GM19395 (cell line): ENCODE measurements around the gene FIBP.

Source experiments
- ATAC-seq: cut with Tn5 transposase; IDR thresholded peaks from one replicate; pipeline ENCODE4 v1.9.1; 2021; ENCODE audit warnings: mild to moderate bottlenecking, moderate library complexity; ENCODE audit not compliant: unreplicated experiment

FIBP gene

DNA sequence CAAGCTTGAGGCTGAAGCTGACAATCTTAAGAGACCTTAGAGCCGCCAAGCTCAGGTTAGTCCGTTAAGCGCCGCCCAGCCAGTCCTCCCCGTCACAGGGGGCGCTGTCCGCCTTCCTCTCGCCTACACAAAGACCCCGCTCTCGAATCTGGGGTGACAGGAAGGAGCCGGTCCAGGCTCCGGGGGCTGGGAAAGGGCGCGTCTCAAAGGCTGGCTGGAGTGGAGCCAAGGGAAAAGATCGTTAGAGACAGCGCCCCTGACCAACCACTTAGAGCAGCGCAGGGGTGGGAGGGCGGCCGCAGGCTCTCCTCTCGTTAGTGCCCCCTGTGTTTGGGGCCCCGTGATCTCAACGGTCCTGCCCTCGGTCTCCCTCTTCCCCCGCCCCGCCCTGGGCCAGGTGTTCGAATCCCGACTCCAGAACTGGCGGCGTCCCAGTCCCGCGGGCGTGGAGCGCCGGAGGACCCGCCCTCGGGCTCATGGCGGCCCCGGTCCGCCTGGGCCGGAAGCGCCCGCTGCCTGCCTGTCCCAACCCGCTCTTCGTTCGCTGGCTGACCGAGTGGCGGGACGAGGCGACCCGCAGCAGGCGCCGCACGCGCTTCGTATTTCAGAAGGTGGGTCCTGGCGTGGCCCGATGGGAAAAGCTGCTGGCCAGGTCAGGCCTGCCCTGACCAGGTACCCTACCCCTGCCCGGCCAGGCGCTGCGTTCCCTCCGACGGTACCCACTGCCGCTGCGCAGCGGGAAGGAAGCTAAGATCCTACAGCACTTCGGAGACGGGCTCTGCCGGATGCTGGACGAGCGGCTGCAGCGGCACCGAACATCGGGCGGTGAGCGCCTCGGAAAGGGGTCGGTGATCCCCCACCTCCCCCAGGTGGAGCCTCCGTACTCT is 27.8 kb downstream of the FIBP start, which contains the start of gene MUS81:
Gene MUS81 (plus strand): TSS at position 156 of the 887 bp plus-strand sequence. CDS start 321 bp downstream, at position 477.
- ATAC-seq: peak; percentile 34

DNA sequence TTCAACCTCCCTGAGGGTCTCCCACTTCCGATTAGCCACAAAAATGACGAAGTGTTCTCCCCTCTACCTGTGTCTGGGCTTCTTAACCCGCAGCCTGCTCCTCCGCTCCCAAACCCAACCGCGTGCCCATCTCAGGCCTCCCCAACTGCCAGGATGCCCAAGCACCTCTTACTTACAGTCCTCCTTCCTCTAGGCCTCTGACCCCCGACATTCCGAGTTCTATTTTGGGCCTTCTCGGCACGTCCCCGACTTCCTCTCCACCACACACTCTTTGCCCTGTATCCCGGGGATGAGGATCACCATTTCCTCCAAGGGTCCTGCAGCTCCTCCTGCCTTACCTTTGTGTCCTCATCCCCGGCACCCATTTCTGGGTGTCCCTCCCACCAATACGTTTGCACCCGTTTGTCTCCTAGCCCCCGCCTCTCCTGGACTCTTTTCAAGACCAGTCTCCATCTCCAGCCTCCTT is 28.4 kb downstream of the FIBP start:
- ATAC-seq: no peak

DNA sequence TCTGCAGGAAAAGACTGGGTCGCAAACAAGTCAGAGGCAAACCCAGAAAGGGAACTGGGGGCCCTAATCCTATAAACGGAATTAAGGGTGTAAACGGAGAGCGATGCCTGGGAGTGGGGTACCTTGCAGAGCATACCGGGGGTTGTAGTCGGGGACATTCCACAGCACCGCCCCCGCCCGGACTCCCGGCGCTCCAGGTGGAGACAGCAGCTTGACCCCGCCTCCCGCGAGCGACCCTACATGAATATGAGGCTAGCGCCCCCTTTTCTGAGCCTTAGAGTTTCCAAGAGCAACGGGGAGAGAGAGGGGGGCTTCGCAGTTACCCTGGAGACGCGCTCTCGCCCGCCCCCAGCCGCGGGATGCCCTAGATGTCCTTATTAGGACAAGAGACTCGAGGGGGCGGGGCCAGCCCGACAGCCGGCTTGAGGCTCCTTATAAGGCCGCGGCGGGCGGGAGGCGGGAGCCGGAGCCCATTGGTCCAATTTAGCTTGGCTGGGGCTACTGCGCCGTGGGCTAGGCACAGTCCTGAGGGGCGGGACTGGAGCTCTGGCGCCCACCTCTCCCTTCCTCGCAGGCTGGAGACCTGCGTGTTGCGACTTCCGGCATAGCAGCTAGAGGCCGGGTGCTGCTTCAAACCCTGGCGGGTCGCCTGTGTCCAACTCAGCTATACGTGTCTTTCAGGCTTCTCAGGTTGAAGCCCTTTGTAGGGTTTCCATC is 29.0 kb downstream of the FIBP start:
- ATAC-seq: peak; percentile 56

DNA sequence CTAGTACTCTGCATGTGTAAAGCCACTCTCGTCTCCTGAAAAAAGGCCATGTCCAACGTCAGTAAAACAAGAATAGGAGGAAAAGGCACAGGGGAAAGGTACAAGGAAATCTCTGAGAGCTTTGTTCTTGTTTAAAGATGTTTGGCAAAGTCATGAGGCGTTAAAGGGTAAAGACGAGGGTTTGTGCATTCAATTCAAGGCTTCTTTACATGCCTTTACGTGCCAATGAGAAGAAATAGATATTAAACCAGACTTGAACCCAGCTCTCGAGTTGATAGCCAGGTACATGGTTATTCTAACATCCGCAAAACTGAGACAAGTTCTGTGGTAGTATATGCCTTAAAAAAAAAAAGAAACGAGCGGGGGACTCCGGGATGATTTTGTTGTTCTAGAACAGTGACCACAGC is 29.6 kb downstream of the FIBP start:
- no peak for ATAC-seq

DNA sequence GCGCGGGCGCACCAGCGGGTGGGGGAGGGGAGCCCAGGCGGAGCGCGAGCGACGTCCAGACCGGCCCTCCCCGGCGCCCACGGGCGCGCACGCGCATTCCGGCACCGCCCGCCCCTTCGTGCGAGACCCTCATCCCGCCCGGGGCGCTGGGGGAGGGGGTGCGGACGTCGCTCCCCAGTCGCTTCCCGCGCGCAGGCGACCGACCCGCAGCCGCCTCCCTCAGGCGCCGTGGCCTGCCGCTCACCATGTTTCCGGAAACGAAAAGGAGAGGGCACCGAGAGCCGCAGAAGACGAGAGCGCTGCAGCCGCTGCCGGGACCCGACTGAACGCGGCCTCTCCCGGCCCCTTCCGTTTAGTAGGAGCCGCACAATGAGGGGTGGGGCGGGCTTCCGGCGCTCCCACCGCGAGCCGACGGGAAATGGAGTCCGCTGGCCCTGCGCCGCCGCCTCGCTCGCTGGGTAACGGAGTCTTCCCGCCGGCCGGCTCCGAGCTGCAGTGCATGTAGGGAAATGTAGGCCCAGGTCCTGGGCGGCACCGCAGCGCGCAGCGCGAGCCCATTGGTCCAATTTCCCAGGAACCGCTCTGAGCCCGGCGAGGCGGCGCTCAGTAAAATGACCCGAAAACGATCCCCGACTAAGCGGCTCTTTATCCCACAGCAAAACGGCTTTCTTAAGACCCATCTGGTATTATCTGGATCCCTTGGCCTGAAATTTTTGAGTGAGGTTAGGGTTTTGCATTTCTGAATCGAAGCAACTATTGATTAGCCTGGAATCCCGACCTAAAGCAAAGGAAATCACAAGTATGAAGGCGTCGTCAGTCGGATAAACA is 30.2 kb downstream of the FIBP start, which contains the start of gene CFL1:
Gene CFL1 (minus strand): TSS at position 328 of the 828 bp plus-strand sequence. CDS start 81 bp downstream, at position 247.
- peak; percentile 42 for ATAC-seq

DNA sequence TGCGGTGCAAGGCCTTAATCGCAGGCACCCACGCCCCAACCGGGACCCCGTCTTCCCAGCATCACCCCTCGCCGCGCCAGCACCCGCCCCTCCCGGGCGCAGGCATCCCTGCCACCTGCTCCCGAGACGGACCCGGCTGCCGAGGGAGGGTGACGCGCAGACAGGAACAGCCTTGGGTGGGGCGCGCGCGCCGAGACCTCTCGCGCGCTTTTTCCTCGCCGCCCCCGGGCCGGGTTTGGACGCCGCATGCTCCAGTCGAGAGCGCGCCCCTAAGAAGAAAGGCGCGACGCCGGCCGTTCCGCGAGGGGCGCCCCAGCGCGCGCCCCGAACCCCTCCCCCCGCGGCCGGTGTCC is 30.8 kb downstream of the FIBP start:
- ATAC-seq: peak; percentile 1

DNA sequence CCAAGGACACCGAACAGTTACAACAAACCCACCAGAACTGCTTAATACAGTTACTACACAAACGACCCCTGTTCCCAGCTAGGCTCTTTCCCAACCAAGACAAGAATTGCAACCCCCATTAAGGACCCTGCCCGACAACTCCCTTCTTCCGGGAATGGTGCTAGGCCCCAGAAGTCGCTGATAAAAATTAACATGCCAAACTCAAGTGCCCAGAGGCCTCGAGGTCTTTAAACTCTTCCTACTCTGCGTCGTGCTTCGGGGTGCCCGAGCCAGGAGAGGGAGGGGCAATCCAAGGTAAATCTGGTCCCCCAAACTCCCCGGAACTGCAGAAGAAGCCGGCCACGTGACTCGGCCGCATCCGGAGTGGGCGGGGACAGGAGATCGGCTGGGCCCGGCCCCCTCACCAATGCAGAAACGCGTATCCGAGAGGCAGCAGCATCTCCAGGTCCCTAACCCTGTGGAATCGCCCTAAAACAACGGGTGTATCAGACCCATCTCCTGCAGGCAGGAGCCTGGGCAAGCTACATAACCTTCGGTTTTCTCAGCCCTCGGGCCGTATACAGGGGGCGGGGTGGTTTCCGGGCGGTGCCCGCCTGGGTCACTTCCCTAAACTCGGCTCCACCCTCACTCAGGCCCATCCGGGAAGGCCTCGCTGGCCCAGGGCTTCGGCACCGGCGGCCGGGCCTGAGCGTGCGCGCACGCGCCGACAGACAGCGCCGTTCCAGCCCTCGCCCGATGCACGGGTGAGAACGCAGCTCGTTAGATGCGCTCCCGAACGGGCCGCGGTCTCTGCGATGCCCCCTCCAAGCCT is 31.4 kb downstream of the FIBP start:
- ATAC-seq: peak; percentile 30

DNA sequence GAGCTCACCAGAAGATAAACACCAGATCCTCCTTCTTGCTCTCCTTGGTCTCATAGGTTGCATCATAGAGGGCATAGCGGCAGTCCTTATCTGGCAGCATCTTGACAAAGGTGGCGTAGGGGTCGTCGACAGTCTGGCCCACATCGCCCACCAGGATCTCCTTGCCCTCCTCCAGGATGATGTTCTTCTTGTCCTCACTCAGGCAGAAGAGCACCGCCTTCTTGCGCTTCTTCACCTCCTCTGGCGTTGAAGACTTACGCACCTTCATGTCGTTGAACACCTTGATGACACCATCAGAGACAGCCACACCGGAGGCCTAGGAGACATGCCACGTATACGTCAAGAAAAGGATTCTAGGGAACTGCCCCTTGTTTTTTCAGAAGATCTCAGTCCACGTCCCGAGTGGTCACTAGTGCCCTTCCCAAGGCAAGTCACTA is 32.3 kb downstream of the FIBP start:
- ATAC-seq: no peak

DNA sequence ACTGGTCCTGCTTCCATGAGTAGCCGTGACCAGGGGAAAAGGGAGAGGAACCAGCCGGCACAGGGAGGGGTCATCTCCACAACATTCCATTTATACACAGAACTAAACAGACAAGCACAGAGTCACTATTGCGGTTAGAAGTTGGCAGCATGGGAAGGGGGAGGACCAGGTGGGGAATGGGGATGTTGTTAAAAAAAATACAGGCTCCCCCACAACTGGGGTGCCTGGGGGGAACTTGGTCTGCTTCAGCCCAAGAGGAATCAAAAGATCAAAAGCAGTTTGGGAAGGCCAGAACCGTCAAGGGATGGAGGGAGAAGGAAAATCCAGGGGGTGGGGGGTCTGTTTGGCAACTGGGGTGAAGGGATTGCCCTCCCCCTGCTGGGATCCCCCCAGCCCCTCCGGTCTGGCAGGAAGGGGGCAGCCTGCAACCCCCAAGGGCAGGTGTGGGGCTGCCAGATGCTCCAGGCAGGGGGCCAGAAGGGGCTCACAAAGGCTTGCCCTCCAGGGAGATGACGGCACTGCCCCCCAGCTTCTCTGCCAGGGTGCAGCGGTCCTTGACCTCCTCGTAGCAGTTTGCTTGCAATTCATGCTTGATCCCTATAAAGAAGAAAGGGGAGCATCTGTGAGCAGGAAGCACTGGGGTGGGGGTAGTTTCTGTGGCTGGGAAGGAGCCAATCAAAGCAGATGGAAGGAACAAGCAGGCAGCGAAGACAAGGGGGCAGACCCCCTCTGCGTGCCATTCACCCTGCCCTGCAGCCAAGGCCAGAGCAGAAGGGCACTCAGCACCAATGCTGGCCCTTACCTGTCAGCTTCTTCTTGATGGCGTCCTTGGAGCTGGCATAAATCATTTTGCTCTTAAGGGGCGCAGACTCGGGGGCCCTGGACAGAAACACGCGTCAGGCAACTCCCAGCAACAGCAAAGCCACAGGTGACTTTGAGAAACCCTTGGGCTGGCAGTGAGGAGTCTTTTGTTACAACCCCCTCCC is 33.1 kb downstream of the FIBP start:
- ATAC-seq: no peak

DNA sequence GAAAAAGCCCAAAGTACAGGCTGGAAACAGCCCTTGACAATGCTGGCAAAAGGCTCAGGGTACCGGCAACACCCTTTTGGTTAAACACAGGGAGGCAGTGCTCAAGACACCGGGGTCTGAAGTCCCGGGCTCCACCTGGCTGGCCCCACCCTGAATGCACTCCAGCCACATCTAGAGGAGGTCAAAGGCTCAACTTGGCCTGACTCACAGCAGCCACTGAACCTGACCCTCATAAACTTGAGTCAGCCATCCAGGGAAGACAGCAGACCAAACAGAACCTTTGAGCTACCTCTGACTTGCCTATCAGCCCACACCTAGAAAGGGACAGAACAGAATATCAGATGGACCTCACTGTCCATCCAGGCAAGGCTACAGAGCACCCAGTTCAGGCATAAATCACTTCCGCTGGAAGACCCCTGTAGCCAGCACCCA is 34.1 kb downstream of the FIBP start:
- no peak for ATAC-seq

DNA sequence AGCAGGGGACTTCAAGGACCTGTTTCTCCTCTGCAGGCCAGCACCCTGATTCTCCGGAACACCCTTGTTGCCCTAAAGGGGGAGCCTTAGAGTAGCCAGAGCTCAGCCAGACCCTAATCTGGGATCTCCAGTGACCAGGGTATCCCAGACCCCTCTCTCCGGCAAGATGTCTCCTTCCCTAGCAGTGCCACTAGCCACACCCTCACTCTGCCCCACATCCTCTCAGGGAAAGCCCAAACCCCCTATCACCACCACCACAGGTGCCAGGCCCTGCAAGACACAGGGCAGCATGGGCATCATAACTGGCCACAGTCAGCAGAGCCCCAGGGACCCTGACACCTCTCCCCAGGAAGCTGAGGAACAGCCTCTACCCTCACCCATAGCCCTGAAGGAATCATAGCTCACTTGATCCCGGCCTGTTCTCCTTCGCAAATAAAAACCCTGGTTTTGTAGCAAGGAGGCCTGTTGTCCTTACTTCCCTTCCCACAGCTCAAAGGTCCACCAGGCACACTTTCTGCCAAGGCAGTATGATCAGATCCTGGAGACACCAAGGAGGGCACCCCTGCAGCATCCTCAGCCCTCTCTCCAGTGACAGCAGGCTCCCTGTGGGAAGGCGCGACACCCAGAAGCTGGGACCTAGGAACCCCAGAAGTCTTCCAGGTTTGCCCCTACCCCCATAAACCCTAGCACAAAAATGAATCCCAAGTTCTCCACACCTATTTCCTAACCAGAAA is 34.9 kb downstream of the FIBP start:
- ATAC-seq: no peak

DNA sequence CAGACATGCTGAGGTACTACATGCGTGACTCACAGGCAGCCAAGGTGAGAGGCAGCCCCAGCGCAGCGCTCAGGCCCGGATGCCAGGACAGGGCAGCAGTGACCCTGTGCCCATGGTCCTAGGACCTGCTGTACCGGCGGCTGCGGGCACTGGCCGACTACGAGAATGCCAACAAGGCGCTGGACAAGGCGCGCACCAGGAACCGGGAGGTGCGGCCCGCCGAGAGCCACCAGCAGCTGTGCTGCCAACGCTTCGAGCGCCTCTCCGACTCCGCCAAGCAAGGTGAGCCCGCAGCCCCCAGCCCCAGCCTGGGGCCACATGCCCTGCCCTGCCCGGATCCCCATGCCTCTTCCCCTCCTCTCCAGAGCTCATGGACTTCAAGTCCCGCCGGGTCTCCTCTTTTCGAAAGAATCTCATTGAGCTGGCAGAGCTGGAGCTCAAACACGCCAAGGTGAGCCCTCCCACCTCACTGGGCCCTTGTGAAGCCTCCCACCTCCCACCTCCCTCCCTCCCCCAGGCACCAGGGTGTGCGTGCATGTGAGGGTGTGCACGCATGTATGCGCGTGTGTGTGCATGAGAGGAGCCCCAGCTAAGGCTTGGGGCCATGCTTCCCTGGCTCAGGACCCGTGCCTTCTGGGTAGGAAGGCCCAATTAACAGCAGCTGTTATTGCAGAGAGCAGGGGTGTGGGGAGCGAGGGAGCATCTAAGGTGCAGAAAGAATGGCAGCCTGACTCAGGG is 35.6 kb downstream of the FIBP start:
- no peak for ATAC-seq

DNA sequence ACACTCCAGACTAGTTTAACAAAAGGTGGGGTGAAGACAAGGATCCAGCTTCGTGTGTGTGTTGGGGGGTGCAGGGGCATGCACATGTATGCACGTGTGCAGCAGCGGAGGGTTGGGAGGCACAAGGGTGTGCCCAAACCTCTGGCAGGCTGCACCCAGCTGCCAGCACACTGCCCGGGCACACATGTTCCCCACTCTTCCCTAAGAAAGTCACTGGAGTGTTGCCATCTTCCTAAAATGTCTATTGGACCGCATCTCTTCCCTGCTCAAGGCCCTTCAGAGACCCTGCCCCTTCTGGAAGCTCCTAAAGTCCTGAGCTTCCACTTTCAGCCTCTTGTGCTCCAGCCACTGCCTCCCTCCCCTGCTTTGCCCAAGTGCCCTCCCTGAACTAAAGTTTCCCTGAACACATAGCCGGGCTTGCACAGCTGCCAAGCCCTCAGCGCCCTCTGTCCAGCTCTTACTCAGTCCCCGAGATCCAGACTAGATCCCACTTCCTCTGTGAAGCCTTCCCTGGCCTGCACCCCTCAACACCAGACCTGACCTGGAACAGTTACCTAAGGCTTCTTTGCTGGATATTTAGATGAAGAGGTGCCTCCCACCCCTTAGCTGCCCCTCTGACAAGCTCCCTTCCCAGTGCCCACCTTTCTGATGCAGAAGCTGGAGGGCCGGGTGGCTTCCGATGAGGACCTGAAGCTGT is 36.3 kb downstream of the FIBP start:
- no peak for ATAC-seq

DNA sequence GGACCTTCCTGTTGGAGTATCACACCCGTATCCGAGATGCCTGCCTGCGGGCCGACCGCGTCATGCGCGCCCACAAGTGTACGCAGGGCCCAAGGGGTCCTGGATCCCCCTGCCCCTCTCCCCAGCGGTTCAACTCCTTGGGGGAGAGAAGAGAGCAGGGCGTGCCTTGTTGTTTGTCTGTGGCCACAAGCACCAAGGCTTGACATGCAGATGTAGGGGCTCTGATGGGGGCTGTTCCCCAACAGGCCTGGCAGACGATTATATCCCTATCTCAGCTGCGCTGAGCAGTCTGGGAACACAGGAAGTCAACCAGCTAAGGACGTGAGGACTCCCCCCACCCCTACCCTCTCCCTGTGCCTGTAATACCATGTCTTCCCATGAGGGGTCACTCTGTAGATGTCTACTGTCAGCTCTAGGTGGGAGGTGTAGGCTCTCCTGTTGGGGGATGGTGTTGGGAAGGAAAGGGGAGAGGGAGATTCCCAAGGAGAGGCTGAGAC is 37.1 kb downstream of the FIBP start:
- no peak for ATAC-seq

DNA sequence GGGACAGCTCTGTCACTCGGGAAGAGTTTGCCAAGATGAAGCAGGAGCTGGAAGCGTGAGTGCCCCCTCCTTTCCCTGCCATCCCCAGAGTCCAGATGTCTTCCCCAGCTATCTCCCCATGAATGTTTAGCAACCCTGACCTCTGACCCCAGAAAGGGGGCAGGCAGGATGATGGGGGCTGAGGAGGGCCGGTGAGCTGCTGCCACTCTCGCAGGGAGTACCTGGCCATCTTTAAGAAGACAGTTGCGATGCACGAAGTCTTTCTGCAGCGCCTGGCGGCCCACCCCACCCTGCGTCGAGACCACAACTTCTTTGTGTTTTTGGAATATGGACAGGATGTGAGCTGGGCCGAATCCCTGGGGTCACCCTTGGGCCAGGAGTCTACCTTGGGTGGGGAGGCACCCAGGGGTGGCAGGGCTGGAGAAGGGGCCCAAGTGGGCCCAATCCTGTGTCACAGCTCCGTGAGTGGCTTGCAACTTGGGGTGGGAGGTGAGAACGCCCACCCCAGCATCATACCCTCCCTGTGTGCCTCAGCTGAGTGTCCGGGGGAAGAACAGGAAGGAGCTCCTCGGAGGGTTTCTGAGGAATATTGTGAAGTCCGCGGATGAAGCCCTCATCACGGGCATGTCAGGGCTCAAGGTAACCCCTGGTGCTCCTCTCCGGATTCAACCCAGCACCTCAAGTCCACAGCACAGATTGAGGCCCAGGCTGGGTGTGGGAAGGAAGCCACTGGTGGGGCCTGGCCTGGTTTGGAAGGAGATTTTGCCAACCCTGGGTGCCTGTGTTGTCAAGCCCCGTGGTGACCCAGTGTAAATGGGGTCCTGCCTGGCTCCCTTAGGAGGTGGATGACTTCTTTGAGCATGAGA is 37.8 kb downstream of the FIBP start:
- ATAC-seq: no peak

DNA sequence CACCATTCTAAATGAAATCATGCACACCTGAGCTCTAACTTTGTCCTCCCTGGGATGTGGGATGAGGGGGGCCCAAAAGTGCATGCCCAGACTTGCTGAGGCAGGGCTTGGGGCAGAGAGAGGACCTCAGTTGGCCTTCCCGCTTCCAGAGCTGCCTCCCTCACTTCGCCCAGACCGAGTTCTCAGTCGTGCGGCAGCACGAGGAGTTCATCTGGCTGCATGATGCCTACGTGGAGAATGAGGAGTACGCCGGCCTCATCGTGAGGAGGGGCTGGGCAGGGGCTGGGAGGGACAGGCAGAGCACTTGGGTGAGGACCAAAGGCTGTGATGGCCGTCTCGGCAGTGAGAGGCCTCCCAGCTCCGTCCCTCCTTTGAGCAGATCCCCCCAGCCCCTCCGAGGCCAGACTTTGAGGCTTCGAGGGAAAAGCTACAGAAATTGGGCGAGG is 38.5 kb downstream of the FIBP start:
- ATAC-seq: no peak
